Activated T-cell treated with anti-CD3 and anti-CD28 coated beads for 1 hour (primary cell): ENCODE data around the gene ZCCHC3.

Experiments used
- DNase-seq: peaks from one replicate; pipeline ENCODE4 v3.0.0-alpha.2; 2020; ENCODE audit warnings: low read depth

The ZCCHC3 gene

DNA sequence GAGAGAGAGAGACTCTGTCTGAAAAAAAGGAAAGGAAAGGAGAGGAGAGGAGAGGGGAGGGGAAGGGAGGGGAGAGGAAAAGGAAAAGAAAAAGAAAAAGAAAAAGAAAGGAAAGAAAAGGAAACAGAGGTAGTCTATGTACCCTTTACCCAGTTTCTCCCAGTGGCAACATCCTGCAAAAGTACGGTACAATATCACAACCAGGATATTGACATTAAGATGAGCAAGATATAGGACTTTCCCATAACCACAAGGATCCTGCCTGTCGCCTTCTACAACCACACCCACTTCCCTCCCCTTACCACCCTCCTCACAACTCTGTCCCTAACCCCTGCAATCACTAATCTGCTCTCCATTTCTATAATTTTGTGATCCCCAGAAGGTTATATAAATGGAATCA, 10.9 kb upstream of the ZCCHC3 start:
- DNase-seq, result no peak

DNA sequence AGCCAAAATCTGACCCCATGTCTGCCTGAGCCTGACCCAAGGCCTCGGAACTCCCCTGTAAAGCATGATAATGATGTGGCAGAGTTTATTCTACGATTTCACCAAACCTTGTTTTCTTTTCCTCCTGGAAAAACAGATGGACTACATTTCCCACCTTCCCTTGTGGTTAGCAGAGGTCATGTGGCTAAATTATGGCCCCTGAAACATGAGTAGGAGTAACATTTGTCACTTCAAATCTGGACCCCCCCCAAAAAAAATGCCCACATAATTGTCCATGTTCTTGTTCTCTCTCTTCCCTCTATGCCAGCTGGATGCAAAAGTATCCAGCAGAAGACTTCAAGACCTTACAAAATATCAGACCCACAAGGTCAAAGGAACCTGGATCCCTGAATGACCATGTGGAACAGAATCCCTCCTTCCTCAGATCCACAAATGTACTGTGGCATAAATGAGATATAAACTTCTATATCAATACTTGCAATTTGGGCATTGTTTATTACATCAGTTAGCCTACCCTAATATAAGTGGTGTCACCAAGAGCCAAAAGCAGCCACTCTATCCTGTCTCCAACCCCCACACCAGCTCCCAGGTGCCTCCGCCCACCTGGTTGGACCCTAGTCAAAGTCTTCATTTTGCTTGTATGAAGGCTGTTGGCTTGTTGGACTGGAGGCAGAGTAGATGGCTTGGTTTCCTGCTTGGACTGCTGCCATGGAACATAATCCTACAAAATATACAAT, 8.2 kb upstream of the ZCCHC3 start:
- no peak for DNase-seq

DNA sequence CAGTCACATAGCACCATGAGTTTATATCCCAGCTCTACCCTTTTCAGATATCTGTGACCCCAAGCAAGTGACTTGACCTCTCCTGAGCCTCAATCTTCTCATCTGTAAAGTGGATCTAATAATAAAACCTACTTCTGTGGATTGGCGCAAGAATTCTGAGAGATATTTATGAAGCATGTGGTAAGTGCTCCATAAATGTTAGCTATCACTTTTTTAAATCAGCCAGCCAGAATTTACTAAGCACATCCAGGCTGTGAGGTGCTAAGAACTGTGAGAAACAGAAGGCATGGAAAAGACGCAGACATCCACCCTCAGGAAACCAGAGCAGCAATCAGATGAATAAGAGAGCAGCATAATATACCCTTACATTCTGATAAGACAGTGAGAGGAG, 7.7 kb upstream of the ZCCHC3 start:
- no peak for DNase-seq

DNA sequence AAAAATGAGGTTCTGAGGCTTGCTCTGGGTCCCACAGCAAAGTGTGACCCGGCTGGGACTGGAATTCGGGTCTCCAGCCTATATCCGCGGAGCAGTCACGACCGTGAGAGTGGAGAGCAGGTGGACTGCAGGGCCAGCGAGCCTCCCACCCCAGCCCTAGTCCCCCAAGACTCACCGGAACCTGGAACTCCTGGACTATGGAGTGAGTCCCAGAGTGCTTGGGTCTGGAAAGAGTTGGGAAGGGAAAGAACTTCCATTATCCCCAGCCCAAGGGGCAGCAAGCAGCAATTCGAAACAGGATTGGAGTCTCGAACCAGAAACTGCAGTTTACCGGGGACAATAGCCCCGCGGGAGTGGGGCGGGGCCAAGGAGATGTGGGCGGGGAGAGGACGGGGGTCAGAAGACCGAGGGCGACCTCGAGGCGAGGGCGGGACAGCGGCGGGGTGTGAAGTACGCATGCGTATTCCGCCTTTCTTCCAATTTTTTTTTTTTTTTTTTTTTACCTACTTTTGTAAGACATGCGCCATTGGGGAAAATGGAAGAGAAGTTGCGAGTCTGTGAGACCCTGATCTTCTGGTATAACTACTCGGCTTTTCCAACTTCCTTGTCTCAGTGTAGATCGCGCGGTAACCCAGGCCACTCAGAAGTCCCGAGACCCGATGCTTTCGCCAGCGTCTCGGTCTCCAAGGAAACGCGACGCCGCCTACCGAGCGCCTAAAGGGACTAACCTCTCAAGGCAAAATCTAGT, 7.1 kb upstream of the ZCCHC3 start, which contains the start of gene C20orf96:
Gene C20orf96 (minus strand): TSS at position 667 of the 748 bp plus-strand sequence. CDS start 140 bp downstream, at position 527.
- DNase-seq, result peak; percentile 77

DNA sequence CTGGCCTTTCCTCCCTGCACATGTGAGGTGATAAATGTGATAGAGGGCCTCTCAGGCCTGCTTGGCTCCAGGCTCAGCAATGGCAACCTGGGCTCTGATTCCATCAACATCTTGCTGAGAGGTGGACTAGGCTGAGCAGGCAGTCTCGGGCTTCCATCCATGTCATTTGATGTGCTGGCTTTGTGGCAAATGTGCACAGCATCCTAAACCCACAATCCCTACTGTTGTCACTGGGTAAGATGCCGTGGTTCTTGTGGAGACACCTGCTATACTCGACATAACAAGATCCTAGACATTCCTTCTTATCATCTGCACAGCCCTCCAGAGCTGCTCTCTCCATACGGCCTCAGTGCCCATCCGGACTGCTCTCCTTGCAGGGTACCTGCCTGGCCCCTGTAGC, 2.8 kb upstream of the ZCCHC3 start:
- no peak for DNase-seq

DNA sequence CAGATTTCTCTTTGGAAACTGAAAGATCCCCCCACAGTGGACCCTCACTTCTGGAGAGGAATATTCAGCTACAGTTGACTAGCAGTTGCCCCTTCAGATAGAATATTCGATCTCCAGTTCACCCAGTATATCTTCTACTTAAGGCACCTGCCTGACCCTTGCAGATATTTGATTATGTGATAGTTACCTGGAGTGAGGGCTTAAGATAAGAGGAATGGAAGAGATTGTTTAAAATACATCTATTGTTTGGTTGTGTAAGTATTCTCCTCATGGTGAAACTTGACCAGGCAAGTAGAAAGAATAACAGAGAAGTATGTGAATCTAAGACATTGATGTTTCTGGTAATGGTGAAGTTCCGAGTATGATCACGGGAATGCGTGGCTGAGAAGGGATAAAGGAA, 1.6 kb upstream of the ZCCHC3 start:
- no peak for DNase-seq

DNA sequence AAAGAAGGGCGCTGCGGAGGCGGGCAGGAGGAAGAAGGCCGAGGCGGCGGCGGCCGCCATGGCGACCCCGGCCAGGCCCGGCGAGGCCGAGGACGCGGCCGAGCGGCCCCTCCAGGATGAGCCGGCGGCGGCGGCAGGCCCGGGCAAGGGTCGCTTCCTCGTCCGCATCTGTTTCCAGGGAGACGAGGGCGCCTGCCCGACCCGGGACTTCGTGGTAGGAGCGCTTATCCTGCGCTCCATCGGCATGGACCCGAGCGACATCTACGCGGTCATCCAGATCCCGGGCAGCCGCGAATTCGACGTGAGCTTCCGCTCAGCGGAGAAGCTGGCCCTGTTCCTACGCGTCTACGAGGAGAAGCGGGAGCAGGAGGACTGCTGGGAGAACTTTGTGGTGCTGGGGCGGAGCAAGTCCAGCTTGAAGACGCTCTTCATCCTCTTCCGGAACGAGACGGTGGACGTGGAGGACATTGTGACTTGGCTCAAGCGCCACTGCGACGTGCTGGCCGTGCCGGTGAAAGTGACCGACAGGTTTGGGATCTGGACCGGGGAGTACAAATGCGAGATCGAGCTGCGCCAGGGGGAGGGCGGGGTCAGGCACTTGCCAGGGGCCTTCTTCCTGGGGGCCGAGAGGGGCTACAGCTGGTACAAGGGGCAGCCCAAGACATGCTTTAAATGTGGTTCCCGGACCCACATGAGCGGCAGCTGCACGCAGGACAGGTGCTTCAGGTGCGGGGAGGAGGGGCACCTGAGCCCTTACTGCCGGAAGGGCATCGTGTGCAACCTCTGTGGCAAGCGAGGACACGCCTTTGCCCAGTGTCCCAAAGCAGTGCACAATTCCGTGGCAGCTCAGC, 780 bp downstream of the ZCCHC3 start:
- peak; percentile 26 for DNase-seq

DNA sequence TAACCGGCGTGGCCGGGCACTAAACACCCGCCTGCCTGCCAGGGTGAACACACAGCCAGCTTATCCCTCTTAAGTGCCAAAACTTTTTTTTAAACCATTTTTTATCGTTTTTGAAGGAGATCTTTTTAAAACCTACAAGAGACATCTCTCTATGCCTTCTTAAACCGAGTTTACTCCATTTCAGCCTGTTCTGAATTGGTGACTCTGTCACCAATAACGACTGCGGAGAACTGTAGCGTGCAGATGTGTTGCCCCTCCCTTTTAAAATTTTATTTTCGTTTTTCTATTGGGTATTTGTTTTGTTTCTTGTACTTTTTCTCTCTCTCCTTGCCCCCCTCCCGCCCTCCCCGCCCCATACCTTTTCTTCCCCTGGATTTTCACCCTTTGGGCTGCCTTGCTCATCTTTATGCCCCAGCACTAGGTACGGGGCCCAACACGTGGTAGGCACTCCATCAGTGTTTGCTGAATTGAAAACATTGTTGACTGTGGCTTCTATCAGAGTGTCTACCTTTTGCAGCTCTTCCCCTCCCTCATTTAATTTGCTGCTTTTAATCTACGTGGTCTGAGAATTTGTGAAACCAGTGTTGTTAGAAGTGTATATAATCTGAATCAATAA, 1.5 kb downstream of the ZCCHC3 start:
- no peak for DNase-seq

DNA sequence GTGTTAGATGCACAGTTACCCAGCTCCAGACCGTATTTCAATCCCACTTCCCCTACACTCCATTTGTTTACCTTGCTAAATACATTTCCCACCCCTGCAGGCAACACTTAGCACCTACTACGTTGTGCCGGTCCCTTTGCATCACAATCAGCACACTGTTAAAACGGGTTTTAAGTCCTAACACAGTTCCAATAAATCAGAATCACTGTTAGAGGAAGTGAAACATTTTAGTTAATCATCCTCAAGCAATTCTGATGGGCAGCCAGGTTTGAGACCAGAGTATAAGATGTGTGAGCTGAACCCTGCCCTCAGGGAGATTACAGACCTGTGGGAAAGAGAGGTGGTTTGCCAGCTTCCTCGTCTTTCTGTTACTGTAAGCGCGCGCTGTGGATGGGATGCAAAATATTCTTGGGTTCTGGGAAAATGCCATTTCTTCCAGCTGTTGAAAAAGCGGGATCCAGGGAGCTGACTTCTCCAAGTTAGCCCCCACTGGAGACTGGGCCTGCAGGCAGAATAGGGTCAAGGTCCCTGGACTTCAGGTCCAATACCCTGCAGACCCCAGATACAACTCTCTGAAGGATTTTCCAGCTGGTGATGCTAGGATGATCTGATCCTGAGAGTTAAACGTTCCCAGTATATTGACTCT, 3.1 kb downstream of the ZCCHC3 start:
- no peak for DNase-seq

DNA sequence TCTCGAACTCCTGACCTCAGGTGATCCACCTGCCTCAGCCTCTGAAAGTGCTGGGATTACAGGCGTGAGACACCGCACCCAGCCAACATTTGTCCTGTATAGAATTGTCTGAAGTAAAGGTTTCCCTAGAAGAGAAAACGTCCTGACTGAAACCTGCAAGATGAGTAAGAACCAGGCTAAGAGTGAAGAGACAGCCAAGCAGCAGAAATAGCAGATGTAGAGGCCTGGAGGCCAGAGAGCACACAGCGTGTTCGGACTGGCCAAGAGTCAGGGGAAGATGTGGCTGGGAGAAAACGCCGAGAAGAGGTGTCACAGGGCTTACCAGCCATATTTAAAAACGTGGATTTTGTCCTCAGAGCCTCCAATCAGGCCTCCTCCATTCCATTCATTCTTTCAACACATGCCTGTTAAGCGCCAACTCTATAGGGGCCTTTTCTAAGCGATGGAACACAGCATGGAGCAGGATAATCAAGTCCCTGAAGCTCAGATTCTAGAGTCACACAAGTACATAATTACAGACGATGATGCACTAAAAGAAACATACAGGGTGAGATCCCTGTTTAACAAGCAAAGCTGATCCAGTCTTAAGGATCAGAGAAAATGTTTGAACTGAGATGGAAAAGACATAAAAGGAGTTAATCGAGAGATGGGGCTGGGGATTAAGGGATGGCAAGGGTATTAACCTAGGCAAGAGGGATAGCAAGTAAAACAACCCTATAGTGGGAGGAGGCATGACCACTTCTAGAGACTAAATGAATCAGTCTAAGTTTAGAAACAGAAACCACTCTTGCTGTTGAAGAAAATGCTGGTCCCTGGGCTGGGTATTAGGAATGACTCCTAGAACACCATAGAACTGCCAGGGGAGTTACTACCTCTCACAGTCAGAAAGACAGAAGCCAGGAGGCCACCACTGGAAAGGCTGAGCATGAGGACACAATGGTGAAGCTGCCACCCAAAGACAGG, 4.8 kb downstream of the ZCCHC3 start:
- no peak for DNase-seq

DNA sequence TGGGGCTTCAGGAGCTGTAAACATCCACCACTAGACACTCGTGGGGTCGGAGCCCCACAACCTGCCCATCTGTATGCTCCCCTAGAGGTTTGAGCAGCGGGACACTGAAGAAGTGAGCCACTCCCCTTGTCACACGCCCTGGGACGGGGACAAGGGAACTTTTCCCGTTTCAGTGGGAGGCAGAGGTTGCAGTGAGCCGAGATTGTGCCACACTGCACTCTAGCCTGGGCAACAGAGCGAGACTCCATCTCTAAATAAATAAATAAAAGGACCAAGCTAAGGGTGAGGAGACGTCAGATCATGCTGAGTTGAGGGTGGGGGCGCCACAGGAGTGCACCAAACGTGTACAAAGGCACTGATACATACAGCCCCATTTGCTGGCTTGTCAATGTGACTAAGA, 8.4 kb downstream of the ZCCHC3 start:
- DNase-seq, result no peak

DNA sequence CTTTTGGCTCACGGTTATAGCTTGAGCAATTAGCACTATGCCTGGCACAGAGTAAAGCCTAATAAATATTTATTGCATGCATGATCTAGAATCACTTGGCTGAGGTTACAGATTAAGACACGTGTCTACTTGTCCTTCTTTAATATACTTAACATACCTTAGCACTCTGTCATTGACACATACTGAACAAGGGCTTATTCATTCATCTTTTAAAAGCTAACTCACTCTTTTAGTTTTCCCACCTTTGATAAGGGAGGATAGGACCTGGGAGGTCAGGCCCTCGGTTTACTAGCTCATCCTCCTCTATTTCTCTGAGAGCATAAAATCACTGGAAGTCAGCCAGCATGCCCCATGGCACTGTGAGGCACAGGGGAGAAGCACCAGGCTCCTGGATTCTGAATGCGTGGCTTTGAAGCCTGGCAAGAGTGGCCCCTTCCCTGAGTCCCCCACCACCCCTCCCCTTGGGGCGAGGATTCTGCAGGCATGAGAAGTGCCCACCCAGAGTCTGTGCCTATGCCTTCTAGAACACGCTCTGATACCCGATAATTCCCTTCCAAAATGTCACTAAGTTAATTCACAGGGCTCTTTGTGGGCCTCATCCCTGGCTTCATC, 11.2 kb downstream of the ZCCHC3 start:
- DNase-seq, result no peak

DNA sequence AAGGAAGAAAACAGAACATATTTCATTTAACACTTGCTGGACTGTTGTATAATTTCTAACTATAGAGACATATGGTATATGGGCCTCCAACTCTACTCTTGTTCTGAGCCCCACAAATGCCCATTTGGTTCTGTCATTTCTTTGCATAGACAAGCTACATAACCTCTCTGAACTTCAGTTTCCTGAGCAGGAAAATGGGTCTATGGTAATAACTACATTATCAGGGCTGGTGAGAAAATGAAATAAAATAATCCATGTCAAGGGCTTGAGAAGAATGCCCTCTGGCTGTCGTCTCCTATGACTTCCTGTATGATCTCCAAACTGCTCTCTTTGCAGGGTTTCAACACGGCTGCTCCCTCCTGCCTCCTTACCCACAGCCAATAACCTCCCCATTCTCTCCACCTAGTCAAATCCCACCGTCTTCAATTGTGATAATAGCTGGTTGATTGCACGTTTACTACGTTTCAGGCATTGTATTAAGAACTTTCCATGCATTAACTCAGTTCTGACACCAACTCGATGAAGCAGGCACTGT, 12.0 kb downstream of the ZCCHC3 start:
- DNase-seq, result no peak

DNA sequence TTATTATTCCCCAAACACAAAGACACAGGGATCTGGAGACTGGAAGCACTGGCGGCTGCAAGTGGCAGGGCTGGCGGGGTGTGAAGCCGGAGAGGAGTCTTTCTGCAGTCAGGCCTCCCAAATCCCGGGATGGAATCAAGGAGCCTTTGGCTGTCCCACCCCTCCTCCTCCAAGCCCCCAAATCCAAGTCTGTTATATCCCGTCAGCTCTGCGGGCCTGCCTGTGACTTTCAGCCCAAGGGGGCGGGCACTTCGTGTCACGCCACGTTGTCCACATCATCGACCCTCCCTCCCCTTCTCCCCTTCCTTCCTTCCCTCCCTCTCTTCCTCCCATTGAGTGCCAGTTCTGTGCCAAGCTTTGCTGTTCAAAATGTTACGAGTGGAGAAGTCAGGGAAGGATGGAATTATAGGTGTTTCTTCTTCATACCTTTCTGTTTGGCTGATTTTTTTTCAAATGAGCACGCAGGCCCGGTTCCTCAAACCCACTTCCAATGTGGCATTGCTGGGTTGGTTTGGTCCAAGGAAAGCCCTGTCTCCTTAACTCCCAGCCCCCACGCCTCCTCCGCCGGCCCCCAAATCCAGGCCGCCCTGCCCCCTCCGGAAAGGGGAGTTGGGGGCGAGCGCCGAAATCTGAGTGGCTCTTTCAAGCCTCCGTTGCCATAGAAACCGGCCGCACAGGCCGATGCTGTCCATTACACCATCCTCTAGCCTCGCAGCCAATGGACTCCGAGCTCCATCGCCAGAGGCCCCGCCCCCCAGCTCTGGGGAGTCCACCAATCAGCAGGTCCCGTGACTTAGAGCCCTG, 12.7 kb downstream of the ZCCHC3 start:
- peak; percentile 69 for DNase-seq

DNA sequence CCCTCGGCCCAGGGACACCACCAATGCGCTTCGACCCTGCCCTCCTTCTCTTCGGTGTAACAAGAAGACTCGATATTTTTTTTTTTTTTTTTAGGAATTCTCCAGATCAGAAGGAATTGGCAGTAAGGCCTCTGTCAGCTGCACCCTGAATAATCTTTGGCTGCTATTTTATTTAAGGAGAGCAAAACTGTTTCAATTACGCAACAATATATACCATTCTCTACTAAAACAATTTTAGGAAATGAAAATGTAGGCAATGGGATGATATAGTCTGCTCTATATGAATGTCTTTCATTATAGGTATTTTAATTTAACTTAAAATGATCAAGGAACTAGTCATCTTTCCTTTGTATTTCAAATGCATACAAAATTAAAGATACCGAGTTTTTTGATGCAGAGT, 13.3 kb downstream of the ZCCHC3 start:
- no peak for DNase-seq

DNA sequence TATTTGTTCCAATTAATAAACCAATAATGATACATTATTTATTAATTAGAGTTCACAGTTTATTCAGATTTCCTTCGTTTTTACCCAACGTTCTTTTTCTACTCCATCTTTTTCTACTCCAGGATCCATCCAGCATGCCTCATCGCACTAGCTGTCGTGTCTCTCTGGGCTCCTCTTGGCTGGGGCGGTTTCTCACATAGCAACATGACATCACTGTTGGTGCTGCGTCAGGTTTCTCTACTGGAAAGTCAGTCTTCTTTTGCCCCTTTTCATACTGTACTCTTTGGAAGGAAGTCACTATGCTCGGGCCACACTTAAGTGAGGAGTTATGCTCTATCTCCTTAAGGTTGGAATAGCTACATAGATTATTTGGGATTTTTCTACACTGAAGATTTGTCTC, 14.2 kb downstream of the ZCCHC3 start:
- no peak for DNase-seq

DNA sequence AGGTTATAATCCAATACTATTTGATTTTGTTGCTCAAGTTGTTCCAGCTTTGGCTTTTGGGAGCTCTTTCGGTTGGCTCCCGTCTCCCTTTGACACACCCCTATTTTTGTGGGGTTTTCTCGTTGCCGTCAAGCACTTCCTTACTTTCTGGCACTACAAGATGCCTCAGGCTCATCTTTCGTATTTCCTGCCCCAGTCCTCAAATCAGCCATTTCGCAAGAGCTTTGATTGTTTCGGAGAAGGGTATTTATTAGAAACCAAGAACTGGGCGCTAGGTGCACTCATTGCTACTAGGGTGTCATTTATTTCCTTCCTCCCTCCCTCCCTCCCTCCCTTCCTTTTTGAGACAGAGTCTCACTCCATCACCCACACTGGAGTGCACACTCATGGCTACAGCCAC, 14.7 kb downstream of the ZCCHC3 start:
- DNase-seq, result no peak

DNA sequence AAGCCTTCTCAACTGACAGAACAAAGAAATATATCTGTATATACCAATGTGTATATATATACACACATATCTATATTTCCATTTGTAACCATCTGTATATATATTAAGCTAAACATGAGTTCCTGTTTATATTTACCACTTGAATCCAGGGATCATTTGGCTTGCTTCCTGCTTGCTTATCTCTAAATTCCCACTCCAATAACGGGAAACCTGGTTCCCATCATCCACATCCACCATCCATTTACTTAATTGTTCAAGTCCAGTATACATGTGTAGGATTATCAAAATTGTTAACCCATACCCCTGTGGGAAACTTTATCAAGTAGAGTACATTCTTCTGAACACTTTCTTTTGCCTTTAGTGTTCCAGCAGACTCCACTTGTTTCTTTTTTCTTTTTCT, 15.5 kb downstream of the ZCCHC3 start:
- no peak for DNase-seq

DNA sequence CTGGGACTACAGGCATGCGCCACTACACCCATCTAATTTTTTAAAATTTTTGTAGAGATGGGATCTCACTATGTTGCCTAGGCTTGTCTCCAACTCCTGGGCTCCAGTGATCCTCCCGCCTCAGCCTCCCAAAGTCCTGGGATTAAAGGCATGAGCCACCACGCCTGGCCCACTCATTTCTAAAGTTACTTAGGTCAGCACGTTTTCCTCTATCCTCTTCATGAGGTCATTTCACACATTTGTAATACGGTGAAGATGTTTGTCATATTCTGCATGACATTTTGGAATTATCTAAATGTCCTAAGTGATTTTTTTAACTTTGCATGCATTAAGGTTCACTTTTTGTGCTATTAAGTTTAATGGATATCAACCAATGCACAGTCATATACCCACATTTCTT, 16.0 kb downstream of the ZCCHC3 start:
- no peak for DNase-seq
